ENCODE data around the gene CFAP45.

DNA sequence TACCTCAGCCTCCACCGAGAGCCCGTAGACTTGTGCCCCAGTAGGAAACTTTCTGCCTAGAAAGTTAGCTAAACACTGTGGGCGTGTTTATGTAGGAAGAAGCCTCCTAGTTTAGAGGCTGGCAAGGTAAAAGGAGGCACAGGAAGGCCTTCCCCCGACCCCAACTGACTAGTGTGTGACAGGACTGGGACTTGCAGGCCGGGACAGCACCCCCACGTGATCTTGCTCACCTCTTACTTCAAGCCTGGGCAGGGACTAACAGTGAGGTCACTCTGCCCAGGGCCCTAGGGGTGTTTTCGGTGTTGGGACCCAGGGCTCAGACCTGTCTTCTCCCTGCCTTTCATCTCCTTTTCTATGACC, 25.7 kb upstream of the CFAP45 start:
- no peak for TF ChIP-seq YY1 (IDR thresholded peaks at IDR 0.05; ENCODE audit: insufficient read depth, insufficient read length)
- TF ChIP-seq ZNF274 (IDR thresholded peaks at IDR 0.05; ENCODE audit: low read depth, low read length), result no peak
- no peak for TF ChIP-seq SUZ12 (IDR thresholded peaks at IDR 0.05; ENCODE audit: extremely low read depth, insufficient read depth, insufficient read length)
